IPS-20b (cell line): ENCODE measurements around the gene SLC9A9.

Experiments used
- H3K27ac ChIP-seq: one replicate; pipeline ENCODE4 v1.5.1; 2013; ENCODE audit warnings: low read length
- H3K27me3 ChIP-seq: 2 replicates; pipeline ENCODE4 v1.6.1; 2013; ENCODE audit warnings: mild to moderate bottlenecking, low read length, inconsistent platforms; ENCODE audit not compliant: insufficient read depth
- H3K36me3 ChIP-seq: 2 replicates; pipeline ENCODE4 v1.6.1; 2013; ENCODE audit warnings: low read depth, mild to moderate bottlenecking, inconsistent platforms, low read length, moderate library complexity; ENCODE audit not compliant: insufficient read depth
- H3K4me1 ChIP-seq: 2 replicates; pipeline ENCODE4 v1.6.1; 2013; ENCODE audit warnings: mild to moderate bottlenecking, control low read depth, inconsistent platforms, low read length, moderate library complexity; ENCODE audit not compliant: insufficient read depth
- H3K4me3 ChIP-seq: 2 replicates; pipeline ENCODE4 v1.5.1; 2013; ENCODE audit warnings: mild to moderate bottlenecking, low read length, inconsistent platforms
- H3K9ac ChIP-seq: 2 replicates; pipeline ENCODE4 v1.6.1; 2013; ENCODE audit warnings: low read depth, mild to moderate bottlenecking, inconsistent platforms, low read length, moderate library complexity
- H3K9me3 ChIP-seq: 2 replicates; pipeline ENCODE4 v1.6.1; 2013; ENCODE audit warnings: mild to moderate bottlenecking, low read depth, low read length, inconsistent platforms; ENCODE audit not compliant: insufficient read depth

The SLC9A9 gene

DNA sequence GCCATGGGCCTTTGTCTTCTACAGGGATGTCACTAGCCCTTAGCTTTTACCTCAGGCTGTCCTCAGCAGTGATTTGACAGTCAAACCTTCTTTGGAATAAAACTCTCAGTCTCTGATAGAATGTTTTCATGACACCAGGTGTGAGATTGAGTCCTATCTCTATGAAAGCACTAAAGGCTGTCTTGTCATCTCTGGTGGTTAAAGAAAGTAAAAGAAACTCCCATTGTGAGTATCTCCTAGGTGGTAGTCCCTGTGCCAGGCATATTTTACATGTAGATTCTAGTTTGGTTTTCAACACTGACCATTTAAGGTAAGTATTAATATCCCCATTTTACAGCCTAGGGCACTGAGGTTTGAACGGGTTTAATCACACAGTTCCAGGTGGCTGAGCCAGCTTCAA is 368.5 kb downstream of the SLC9A9 start:
- H3K4me3 ChIP-seq = no peak overlapping the region
- H3K9me3 ChIP-seq = no peaks in the 10 kb centered on the region
- no peaks in the 10 kb centered on the region for H3K4me1 ChIP-seq
- H3K27me3 ChIP-seq = no peaks in the 10 kb centered on the region
- H3K36me3 ChIP-seq = no peaks in the 10 kb centered on the region
- H3K27ac ChIP-seq = no peak overlapping the region
- no peak overlapping the region for H3K9ac ChIP-seq

DNA sequence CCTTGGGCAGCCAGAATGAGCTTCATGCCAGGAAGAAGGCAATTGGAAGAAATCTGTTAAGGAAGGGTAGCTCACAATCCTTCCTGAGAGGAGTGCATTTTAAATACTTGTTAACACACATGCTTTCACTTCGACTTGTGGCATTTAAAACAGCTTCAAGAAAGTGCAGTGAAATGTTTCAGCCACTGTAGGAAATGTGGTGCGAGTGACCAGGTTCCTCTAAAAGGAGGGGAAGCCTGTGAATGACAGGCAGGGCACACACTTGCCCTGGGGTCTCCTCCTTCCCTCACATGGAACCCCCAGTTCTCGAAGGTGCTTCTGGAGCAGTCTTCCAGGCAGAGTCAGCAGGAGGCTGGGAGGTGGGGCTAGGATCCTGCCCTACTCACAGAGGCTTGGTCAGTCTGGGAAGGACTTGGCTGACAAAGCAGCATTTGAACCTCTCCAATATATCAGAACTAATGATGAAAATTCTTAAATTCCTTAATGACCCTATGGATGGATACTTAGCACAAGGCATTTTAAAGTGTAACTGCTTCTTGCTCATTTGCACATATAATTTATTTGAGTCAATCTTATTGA is 370.1 kb downstream of the SLC9A9 start:
- no peak overlapping the region for H3K4me3 ChIP-seq
- H3K9ac ChIP-seq = no peak overlapping the region
- no peak overlapping the region for H3K27ac ChIP-seq
- H3K36me3 ChIP-seq = no peaks in the 10 kb centered on the region
- H3K4me1 ChIP-seq = no peaks in the 10 kb centered on the region
- H3K9me3 ChIP-seq = no peaks in the 10 kb centered on the region
- H3K27me3 ChIP-seq = no peaks in the 10 kb centered on the region

DNA sequence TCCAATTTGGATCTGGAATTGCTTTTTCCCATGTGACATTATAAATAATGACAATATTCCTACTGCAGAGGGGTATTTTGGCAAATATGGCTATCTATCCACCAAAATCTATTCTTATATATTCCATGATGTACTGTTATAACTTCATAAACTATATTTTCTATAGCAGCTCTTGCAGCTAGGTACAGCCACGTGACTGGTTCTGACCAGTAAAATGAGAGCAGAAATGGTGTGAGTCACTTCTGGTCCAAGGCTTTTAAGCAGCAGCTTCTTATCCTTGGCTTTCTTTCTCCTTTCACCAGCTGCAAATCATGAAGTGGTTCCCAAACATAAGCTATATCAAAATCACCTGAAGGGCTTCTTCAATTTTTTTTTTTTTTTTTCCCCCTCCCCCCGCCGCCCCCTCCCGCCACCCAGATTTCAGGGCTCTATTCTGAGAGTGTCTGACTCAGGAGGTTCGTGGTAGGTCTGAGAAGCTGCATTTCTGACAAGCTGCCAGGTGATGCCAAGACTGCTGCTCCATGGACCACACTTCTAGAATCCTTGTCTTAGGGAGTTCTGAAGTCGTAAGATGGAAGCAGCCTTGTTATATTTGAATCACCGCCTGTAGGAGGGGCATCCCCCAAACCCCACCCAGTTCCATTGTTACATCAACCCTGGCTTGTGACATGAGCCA is 371.2 kb downstream of the SLC9A9 start:
- Histone ChIP-seq H3K27ac (no peak overlapping the region), H3K27me3 (no peaks in the 10 kb centered on the region), H3K4me3 (no peak overlapping the region), H3K4me1 (peaks cover 1% of the 10 kb centered on the region; the same call in 1 of the 2 replicates), H3K9ac (no peak overlapping the region), H3K9me3 (no peaks in the 10 kb centered on the region), H3K36me3 (no peaks in the 10 kb centered on the region)

DNA sequence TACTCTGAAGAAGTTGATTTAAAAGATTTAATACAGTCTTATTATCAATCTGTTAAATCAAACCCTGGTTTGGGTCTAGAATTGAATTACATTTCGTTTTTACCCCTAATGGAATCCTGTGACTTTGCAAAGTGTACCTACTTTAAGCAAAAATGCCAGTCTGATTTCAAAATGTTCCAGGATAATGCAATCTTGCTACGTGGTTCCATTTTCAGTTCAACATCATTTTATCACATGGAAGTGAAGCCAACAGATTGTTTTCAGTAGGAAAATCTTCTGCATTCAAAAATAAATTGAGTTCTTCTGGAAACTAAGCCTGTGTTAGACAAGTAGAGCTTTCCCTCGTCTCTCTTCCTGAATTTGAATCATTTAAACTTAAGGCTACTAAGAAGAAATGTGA is 372.3 kb downstream of the SLC9A9 start:
- H3K4me1 ChIP-seq = peaks cover 12% of the 10 kb centered on the region; the same call in 1 of the 2 replicates
- H3K27me3 ChIP-seq = no peaks in the 10 kb centered on the region
- no peak overlapping the region for H3K27ac ChIP-seq
- no peak overlapping the region for H3K4me3 ChIP-seq
- H3K9ac ChIP-seq = no peak overlapping the region
- no peaks in the 10 kb centered on the region for H3K36me3 ChIP-seq
- H3K9me3 ChIP-seq = no peaks in the 10 kb centered on the region

DNA sequence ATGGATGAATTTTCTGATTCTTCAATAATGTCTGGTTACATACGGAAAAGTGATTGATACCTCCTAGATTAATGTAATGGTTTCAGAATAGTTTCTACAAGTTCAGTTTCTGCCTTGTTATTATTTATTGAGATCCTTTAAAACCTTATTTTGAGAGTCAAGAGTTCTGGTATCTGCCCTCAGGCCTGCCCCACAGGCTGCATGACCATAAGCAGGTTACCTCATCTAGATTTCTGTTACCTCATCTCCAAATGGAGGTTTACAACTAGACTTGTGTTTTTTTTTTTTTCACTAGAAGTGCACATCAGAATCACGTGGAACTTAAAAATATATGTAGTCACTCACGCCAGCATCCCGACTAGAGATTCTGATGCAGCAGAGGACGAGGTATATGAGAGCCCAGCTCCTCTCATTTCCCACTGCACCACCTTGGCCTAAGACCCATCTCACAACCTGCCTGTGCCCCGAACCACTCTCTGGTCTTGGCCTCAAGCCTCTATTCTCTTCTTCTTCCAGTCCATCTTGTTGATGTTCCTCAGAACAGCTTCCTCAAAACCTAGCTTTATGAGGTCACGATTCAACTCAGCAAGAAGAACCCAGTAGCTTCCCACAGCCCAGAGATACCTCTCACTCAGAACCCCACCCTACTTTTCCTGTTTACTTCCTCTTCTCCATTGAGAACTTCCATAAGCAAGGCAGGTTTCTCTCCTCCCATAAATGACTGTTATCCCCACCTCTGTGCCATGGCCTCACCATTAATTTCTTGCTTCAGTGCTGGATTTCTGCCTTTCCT is 375.3 kb downstream of the SLC9A9 start:
- H3K27ac ChIP-seq = no peak overlapping the region
- H3K36me3 ChIP-seq = no peaks in the 10 kb centered on the region
- H3K27me3 ChIP-seq = no peaks in the 10 kb centered on the region
- peaks cover 13% of the 10 kb centered on the region; the same call in 1 of the 2 replicates for H3K4me1 ChIP-seq
- H3K4me3 ChIP-seq = no peak overlapping the region
- no peak overlapping the region for H3K9ac ChIP-seq
- H3K9me3 ChIP-seq = no peaks in the 10 kb centered on the region

DNA sequence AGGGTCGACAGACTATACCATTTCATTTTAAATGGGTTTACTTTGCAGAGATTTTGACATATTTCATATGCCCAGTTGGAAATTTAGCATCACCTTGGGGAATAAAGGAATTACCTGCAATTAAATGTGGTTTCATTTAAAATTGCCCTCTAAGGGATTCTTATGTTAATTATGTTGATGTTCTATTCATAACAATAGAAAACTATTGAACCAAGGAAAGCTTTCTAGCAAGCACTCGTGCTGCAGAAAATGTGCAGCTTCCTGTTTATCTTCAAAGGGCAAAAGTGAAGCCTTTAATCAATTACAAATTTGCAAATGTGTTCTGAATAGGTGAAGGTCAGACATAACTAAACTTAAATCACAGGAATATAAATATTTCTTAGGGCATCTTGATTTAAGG is 376.6 kb downstream of the SLC9A9 start:
- H3K27me3 ChIP-seq = no peaks in the 10 kb centered on the region
- peaks cover 13% of the 10 kb centered on the region; the same call in 1 of the 2 replicates for H3K4me1 ChIP-seq
- H3K9me3 ChIP-seq = no peaks in the 10 kb centered on the region
- H3K9ac ChIP-seq = no peak overlapping the region
- no peaks in the 10 kb centered on the region for H3K36me3 ChIP-seq
- H3K27ac ChIP-seq = no peak overlapping the region
- no peak overlapping the region for H3K4me3 ChIP-seq

DNA sequence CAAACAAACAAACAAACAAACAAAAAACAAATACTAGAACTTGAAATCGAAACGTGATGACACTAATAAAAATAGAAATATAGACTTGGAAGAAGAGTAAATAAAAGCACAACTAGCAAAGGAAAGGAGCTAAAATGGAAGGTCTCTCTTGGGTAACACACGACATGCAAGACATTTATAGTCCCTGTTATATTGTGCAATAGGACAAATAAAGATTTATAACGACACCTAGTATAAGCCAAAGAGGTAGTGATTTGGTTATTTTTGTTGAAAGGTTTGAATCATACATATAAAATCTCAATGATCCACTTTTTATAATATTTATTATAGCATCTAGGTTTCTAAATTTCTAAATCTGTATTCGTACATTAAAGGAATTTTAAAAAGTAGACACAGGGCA is 379.1 kb downstream of the SLC9A9 start:
- no peak overlapping the region for H3K4me3 ChIP-seq
- no peaks in the 10 kb centered on the region for H3K27me3 ChIP-seq
- no peak overlapping the region for H3K9ac ChIP-seq
- H3K36me3 ChIP-seq = no peaks in the 10 kb centered on the region
- H3K9me3 ChIP-seq = no peaks in the 10 kb centered on the region
- H3K4me1 ChIP-seq = peaks cover 13% of the 10 kb centered on the region; the same call in 1 of the 2 replicates
- H3K27ac ChIP-seq = no peak overlapping the region

DNA sequence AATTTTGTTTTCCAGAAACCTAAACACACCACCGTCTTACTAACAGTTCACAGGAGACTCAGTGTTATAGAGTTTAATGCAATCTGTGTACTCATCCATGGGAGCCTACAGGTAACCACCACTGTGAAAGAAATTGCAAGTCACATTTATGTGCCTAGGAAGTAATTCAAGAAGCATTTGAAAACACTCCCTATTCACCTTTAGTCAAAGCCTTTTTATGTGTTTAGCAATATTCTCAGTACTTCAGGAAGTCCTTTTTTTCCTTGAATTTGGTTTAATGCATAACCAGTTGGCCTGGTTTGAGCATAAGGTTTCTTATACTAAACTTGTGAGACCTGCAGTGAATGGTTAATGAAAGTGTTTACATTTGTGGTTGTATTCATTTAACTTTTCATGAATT is 382.6 kb downstream of the SLC9A9 start:
- H3K4me1 ChIP-seq = no peaks in the 10 kb centered on the region; the same call in 1 of the 2 replicates
- no peak overlapping the region for H3K27ac ChIP-seq
- no peaks in the 10 kb centered on the region for H3K9me3 ChIP-seq
- no peak overlapping the region for H3K4me3 ChIP-seq
- no peaks in the 10 kb centered on the region for H3K36me3 ChIP-seq
- no peak overlapping the region for H3K9ac ChIP-seq
- no peaks in the 10 kb centered on the region for H3K27me3 ChIP-seq

DNA sequence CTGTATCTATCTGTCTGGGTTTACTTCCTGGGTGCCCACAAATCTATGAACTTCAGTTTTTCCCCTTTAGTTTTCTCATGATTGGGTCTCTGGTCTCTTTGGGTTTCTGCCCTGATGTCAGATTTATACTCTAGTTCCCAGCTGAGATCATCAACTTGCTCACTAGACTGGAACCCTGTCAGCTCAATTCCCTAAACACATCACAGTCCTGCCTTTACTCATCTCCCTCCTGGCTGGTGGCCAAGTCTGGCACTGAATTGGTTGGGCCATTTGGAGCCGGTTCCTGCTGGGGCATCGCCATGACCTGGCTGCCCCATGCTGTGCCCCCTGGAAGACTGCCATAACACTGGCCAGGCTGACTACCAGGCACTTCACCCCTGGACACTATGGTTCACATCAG is 383.4 kb downstream of the SLC9A9 start:
- no peaks in the 10 kb centered on the region; the same call in 1 of the 2 replicates for H3K4me1 ChIP-seq
- H3K4me3 ChIP-seq = no peak overlapping the region
- no peaks in the 10 kb centered on the region for H3K36me3 ChIP-seq
- no peaks in the 10 kb centered on the region for H3K9me3 ChIP-seq
- no peak overlapping the region for H3K9ac ChIP-seq
- H3K27ac ChIP-seq = no peak overlapping the region
- H3K27me3 ChIP-seq = no peaks in the 10 kb centered on the region

DNA sequence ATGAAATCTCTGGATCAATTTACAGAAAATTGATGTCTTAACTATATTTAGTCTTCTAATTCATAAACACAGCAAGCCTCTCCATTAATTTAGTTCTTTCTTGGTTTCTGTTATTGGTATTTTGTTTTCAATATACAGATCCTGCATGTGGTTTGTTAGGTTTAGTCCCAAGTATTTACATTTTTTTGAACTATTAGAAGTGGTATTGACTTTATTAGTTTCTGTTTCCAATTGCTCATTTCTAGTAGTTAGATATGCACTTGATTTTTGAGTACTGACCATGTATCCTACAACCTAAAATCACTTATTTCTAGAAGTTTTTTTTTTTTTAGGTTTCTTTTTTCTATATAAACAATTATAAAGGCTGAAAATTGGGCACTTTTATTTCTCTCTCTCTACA is 392.8 kb downstream of the SLC9A9 start:
- Histone ChIP-seq H3K9me3 (no peaks in the 10 kb centered on the region), H3K9ac (no peak overlapping the region), H3K4me3 (no peak overlapping the region), H3K27ac (no peak overlapping the region), H3K27me3 (no peaks in the 10 kb centered on the region), H3K36me3 (no peaks in the 10 kb centered on the region), H3K4me1 (no peaks in the 10 kb centered on the region)

DNA sequence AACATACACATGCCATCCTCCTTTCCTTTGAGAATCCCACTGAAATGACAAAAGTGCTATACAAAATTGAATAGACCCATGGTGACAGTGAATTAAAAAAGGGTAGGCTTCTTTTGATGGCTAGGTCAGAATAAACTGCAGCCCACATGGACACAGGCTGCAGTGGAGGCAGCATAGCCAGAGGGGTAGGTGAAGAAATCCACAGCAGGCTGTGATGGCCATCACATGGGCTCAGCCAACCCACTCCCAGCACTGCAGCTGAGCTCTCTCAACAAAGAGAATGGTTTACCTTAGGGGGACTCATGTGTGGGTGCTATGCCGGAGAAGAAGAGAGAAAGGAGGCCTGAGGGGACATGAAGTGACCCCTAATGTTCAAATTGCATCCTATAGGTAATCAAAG is 397.6 kb downstream of the SLC9A9 start:
- H3K4me1 ChIP-seq = no peaks in the 10 kb centered on the region
- no peaks in the 10 kb centered on the region for H3K36me3 ChIP-seq
- H3K27me3 ChIP-seq = no peaks in the 10 kb centered on the region
- H3K27ac ChIP-seq = no peak overlapping the region
- H3K9me3 ChIP-seq = no peaks in the 10 kb centered on the region
- H3K4me3 ChIP-seq = no peak overlapping the region
- H3K9ac ChIP-seq = no peak overlapping the region

DNA sequence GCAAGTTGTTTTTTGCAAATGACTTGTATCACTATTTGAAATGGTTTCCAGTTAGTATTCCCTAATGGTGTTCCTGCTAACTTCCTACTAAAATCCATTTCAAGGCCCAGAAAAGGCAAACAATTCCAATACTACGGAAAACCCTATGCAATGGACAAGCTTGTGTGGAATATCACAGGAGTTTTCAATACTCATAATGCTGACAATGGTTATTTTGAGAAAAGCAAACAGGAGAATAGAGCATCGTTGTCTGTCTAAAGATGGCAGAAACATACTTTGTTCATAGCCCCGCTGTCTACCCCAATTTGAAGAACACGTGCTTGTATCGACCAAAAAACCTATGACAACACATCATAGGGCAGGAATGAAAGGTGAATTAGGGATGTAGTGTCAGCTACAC is 400.8 kb downstream of the SLC9A9 start:
- no peaks in the 10 kb centered on the region for H3K4me1 ChIP-seq
- H3K9ac ChIP-seq = no peak overlapping the region
- no peak overlapping the region for H3K27ac ChIP-seq
- no peak overlapping the region for H3K4me3 ChIP-seq
- no peaks in the 10 kb centered on the region for H3K36me3 ChIP-seq
- no peaks in the 10 kb centered on the region for H3K27me3 ChIP-seq
- H3K9me3 ChIP-seq = no peaks in the 10 kb centered on the region
